IPS-18c (cell line): ENCODE measurements around the gene IL1RAPL2.
"Not testable (repeated sequence)": the region's sequence is repeated elsewhere in the genome, so short reads cannot be mapped to it uniquely, and the experiment has no call there.

ENCODE experiments used
- H3K4me3 ChIP-seq: 2 replicates; pipeline ENCODE4 v1.7.0; 2013; ENCODE audit warnings: low read depth, mild to moderate bottlenecking, low read length, moderate library complexity; ENCODE audit not compliant: insufficient read depth
- H3K9me3 ChIP-seq: one replicate; pipeline ENCODE4 v1.6.1; 2013; ENCODE audit warnings: mild to moderate bottlenecking, low read length, moderate library complexity; ENCODE audit not compliant: control insufficient read depth, insufficient read depth

IL1RAPL2 gene

GRCh38 chrX:104565791-104566680, at the start of gene IL1RAPL2:
Gene IL1RAPL2, plus strand, starts transcription at chrX:104566199.
- Histone ChIP-seq H3K9me3 (peaks cover 2% of the 10 kb centered on the region), H3K4me3 (peak within 1 kb of the TSS; percentile 60)

- Histone ChIP-seq H3K9me3 (no peaks in the 10 kb centered on the region), H3K4me3 (no peak overlapping the region)
Observed at GRCh38 chrX:104522386-104522785, 43.6 kb upstream of the IL1RAPL2 start.

GRCh38 chrX:104523858-104524257, 42.1 kb upstream of the IL1RAPL2 start:
- no peaks in the 10 kb centered on the region for H3K9me3 ChIP-seq
- no peak overlapping the region for H3K4me3 ChIP-seq

DNA sequence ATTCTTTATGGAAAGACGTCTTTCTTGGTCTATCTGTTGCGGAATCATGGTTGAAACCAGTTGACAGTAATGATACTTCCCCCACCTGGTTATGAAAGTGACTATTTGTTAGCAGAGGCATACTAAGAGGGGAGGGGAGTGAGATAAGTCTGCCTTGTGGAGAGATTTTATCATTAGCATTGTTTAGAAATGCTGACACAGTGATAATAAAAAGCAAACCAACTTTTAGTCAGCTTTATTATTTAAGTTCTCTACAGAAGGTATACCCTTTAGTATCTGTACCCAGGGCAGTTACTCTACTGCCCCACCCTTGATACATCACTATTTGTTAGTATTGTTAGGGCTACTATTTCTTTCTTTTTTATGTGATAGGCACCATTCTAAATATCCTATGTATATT, 26.9 kb upstream of the IL1RAPL2 start:
- no peak overlapping the region for H3K4me3 ChIP-seq
- H3K9me3 ChIP-seq, result no peaks in the 10 kb centered on the region

DNA sequence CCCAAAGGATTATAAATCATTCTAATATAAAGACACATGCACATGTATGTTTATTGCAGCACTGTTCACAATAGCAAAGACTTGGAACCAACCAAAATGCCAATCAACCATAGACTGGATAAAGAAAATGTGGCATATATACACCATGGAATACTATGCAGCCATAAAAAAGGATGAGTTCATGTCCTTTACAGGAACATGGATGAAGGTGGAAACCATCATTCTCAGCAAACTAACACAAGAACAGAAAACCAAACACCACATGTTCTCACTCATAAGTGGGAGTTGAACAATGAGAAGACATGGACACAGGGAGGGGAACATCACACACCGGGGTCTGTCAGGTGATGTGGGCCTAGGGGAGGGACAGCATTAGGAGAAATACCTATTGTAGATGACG, 23.6 kb upstream of the IL1RAPL2 start:
- H3K9me3 ChIP-seq, H3K4me3 ChIP-seq: not testable (repeated sequence)

GRCh38 chrX:104564335-104564734, 1.7 kb upstream of the IL1RAPL2 start:
- Histone ChIP-seq H3K9me3 (peaks cover 2% of the 10 kb centered on the region), H3K4me3 (no peak overlapping the region)

DNA sequence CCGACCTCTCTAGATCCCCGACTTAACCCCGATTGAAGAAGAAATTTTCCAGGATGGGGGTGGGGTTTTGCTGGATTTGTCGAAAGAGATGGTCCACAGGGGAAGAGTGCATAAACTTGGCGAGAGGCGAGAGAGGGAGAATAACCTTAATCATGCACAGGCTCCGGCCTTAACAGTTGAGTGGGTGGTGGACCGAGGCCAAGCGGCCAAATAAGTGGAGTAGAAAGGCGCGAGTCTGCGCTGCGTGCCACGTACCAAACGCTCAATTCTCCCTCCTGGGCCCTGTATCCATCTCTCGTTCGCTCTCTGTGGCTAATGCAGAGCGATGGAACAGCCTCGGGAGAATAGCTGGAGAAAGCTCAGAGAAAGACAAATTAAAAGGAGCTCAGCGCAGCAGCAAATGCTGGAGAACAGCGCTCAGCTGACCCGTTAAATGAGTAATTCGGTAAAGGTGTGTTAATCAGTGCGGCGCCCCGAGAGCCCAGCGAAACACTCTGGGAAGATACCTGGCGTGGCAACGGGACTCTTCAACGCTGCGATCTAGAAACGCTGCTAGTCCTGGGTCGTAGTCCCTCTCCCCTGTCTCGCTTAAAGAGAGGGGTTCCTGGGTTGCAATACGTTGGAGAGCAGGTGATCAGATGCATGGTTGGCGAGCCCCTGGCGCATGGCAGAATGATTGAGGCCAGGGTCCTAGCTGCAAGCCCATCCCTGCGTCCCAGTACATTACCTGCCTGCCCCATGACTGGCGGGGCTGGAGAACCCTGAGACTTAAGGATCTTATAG, 887 bp upstream of the IL1RAPL2 start:
- Histone ChIP-seq H3K9me3 (peaks cover 2% of the 10 kb centered on the region), H3K4me3 (no peak overlapping the region; the same call in 1 of the 2 replicates)

- Histone ChIP-seq H3K9me3 (peaks cover 2% of the 10 kb centered on the region), H3K4me3 (peak overlapping the region; percentile 60)
Observed at GRCh38 chrX:104566681-104567501, 892 bp downstream of the IL1RAPL2 start.

GRCh38 chrX:104567506-104567905, 1.5 kb downstream of the IL1RAPL2 start:
- peak overlapping the region; percentile 60 for H3K4me3 ChIP-seq
- peaks cover 2% of the 10 kb centered on the region for H3K9me3 ChIP-seq

GRCh38 chrX:104568304-104568915, 2.4 kb downstream of the IL1RAPL2 start:
- H3K9me3 ChIP-seq, result peaks cover 2% of the 10 kb centered on the region
- H3K4me3 ChIP-seq, result peak overlapping the region; percentile 30

- no peak overlapping the region for H3K4me3 ChIP-seq
Observed at GRCh38 chrX:104618106-104618895, 52.3 kb downstream of the IL1RAPL2 start.

GRCh38 chrX:104621781-104622180, 55.8 kb downstream of the IL1RAPL2 start:
- Histone ChIP-seq H3K9me3 (no peaks in the 10 kb centered on the region), H3K4me3 (no peak overlapping the region)

More at GRCh38 chrX:104618106-104618895, 52.3 kb downstream of the IL1RAPL2 start:
- H3K9me3 ChIP-seq, result no peaks in the 10 kb centered on the region

- H3K9me3 ChIP-seq, result no peaks in the 10 kb centered on the region
- no peak overlapping the region for H3K4me3 ChIP-seq
Observed at GRCh38 chrX:104641176-104641575, 75.2 kb downstream of the IL1RAPL2 start.

GRCh38 chrX:104647084-104647483, 81.1 kb downstream of the IL1RAPL2 start:
- no peaks in the 10 kb centered on the region for H3K9me3 ChIP-seq
- no peak overlapping the region for H3K4me3 ChIP-seq

DNA sequence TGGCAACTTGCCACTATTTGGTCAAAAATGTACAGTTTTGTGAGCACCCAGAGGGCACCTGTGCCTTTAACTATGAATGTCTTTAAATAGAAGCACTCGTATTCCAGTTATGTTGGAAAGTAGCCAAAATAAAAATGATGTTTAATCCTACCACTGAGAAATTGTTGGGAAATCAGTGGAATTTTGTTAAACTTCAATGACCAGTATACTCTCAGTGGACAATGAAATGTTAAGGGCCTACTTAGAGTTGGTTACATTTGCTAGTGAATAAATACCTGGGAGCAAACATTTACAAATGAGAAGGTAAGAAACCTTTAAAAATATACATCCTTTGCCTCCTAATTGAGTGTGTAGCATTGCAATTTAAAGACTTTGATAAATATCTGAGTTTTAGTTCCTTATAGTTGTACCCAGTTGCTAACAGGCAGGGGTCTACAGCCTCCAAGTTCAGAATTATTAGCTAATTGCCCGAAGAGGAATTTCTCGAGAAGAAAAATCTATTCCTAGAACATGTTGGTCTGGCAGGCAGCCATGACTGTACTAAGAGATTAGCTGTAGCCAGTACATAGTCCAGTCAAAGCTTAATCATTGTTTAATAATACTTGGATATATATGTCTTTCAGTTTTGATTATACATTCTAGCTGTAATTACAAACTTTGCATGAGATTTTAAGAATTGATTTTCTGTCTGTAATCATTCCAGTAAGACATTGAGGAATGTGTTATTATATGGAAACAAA, 93.2 kb downstream of the IL1RAPL2 start:
- Histone ChIP-seq H3K4me3 (no peak overlapping the region), H3K9me3 (no peaks in the 10 kb centered on the region)

DNA sequence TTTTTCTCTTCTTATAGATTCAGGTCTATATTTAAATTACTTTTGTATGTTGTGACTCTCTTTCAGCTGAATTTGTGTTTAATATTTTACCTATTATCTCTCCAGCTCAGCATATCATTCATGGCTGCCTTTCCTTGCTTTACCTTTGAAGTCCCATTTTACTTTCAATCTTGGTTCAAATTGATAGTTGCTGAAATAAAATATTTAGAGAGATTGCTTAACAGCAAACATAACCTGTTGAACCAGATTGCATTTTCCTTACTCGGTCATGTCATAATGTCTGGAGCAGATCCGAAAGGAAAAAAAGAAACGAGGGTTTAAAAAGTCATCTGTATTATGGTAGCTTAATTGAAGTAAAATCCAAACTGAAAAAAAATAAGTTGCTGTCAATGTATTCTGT, 94.1 kb downstream of the IL1RAPL2 start:
- Histone ChIP-seq H3K9me3 (no peaks in the 10 kb centered on the region), H3K4me3 (no peak overlapping the region)
